Thyroid gland (tissue), 4 donors: Measurements from ENCODE around the gene H6PD.

Source experiments
- CTCF ChIP-seq, 6 experiments: fragments of 200-600 bp in 3 of 6; fragments of 450-650 bp in 3 of 6; sonication (generic) in 3 of 6; IDR thresholded peaks; one replicate each; pipeline ENCODE4 v1.5.1; 2016 to 2019; ENCODE audit warnings: antibody characterized with exemption in 6 of 6, mild to moderate bottlenecking in 2 of 6, inconsistent platforms in 1 of 6, moderate library complexity in 1 of 6
- POLR2A ChIP-seq, 2 donors: fragments of 450-650 bp; IDR thresholded peaks; one replicate each; pipeline ENCODE4 v1.6.1; 2017; ENCODE audit warnings: antibody characterized with exemption in 2 of 2, mild to moderate bottlenecking in 2 of 2, moderate library complexity in 1 of 2

- TF ChIP-seq CTCF (IDR thresholded peaks at IDR 0.05) (no peak), POLR2A (IDR thresholded peaks at IDR 0.05) (no peak)
Measured at GRCh38 chr1:9243066-9243739, 8.6 kb downstream of the H6PD start.
